H1 (cell line): ENCODE measurements around the gene GBGT1. TPM values are rescaled to one million over a fixed set of nuclear protein-coding genes. Genes with fewer than 3 reads are reported as not detected.

ENCODE experiments used
- CTCF ChIA-PET: fragments of 300-600 bp; sonication (Branson Sonifier 250); formaldehyde crosslinking; loops from one replicate; lab custom pipeline; 2021; ENCODE audit not compliant: partially characterized antibody; lab: Charles Lee
- POLR2A ChIA-PET: fragments of 300-600 bp; sonication (Branson Sonifier 250); formaldehyde crosslinking; loops from one replicate; lab custom pipeline; 2021; ENCODE audit warnings: inconsistent platforms; ENCODE audit not compliant: partially characterized antibody; lab: Charles Lee
- DNase-seq, 2 experiments: peaks; one replicate each; pipeline versions ENCODE4 v3.0.0 to v3.0.0-alpha.2; 2010 to 2022; ENCODE audit warnings: low spot score in 2 of 2, low read depth in 1 of 2, mixed read lengths in 1 of 2
- FAIRE-seq: peaks from 2 replicates; lab custom pipeline; 2011; peaks lifted over from hg19 to GRCh38; lab: Jason Lieb, UNC
- H2AFZ ChIP-seq: 2 replicates; pipeline ENCODE4 v1.8.1; 2012; ENCODE audit warnings: low read length, inconsistent platforms
- H2AK5ac ChIP-seq: 2 replicates; pipeline ENCODE4 v1.6.1; 2013; ENCODE audit warnings: low read depth, low read length
- H2BK120ac ChIP-seq: replicated peaks from 2 replicates; pipeline ENCODE3; 2013; ENCODE audit warnings: low read depth, low read length, inconsistent platforms
- H2BK12ac ChIP-seq: 2 replicates; pipeline ENCODE4 v1.6.1; 2013; ENCODE audit warnings: low read depth, low read length
- H2BK15ac ChIP-seq: 2 replicates; pipeline ENCODE4 v1.6.1; 2013; ENCODE audit warnings: low read length
- H2BK20ac ChIP-seq: 2 replicates; pipeline ENCODE4 v1.6.1; 2013; ENCODE audit warnings: low read length
- H2BK5ac ChIP-seq: 2 replicates; pipeline ENCODE4 v1.6.1; 2013; ENCODE audit warnings: low read depth, low read length
- H3K14ac ChIP-seq: 2 replicates; pipeline ENCODE4 v1.6.1; 2013; ENCODE audit warnings: inconsistent platforms; ENCODE audit not compliant: insufficient read length
- H3K18ac ChIP-seq: 2 replicates; pipeline ENCODE4 v1.6.1; 2013; ENCODE audit warnings: low read length; ENCODE audit errors: extremely low read depth
- H3K23ac ChIP-seq: 2 replicates; pipeline ENCODE4 v1.6.1; 2013; ENCODE audit warnings: inconsistent platforms; ENCODE audit not compliant: insufficient read length
- H3K23me2 ChIP-seq: 2 replicates; pipeline ENCODE4 v1.6.1; 2013; ENCODE audit warnings: low read depth, low read length
- H3K27ac ChIP-seq: 2 replicates; pipeline ENCODE4 v1.6.1; 2011; ENCODE audit warnings: low read depth, low read length, inconsistent platforms
- H3K27me3 ChIP-seq, 4 experiments: replicated peaks in 1 of 4; 1 replicate in 1 of 4; 2 replicates in 3 of 4; pipeline versions ENCODE4 v1.6.1 to v1.8.1; 2011 to 2013; ENCODE audit warnings: low read length in 3 of 4, mild to moderate bottlenecking in 3 of 4, inconsistent platforms in 2 of 4, mixed read lengths in 2 of 4, moderate library complexity in 1 of 4; ENCODE audit not compliant: control insufficient read depth in 3 of 4, insufficient read depth in 3 of 4; ENCODE audit errors: extremely low read depth in 1 of 4
- H3K36me3 ChIP-seq, 4 experiments: 2 replicates each; pipeline versions ENCODE4 v1.6.1 to v1.8.1; 2011 to 2013; ENCODE audit warnings: mild to moderate bottlenecking in 4 of 4, low read length in 3 of 4, moderate library complexity in 2 of 4, control low read depth in 1 of 4, inconsistent platforms in 1 of 4; ENCODE audit not compliant: insufficient read depth in 4 of 4, control insufficient read depth in 2 of 4
- H3K4ac ChIP-seq: replicated peaks from 2 replicates; pipeline ENCODE3; 2013; ENCODE audit warnings: low read length, low read depth, mixed read lengths, inconsistent platforms; ENCODE audit not compliant: insufficient read length
- H3K4me1 ChIP-seq, 4 experiments: replicated peaks in 1 of 4; 1 replicate in 1 of 4; 2 replicates in 3 of 4; pipeline versions ENCODE4 v1.6.1 to v1.8.1; 2011 to 2013; ENCODE audit warnings: low read length in 3 of 4, inconsistent platforms in 2 of 4, mixed read lengths in 1 of 4; ENCODE audit not compliant: insufficient read depth in 4 of 4, control insufficient read depth in 3 of 4
- H3K4me2 ChIP-seq, 2 experiments: 2 replicates each; pipeline versions ENCODE4 v1.6.1 to v1.8.1; 2011 to 2013; ENCODE audit warnings: low read depth in 2 of 2, low read length in 2 of 2, control low read depth in 1 of 2, inconsistent platforms in 1 of 2, mild to moderate bottlenecking in 1 of 2; ENCODE audit not compliant: insufficient read depth in 1 of 2
- H3K4me3 ChIP-seq, 4 experiments: fragments of 200-600, 300-600 bp in 1 of 4; sonication (generic), shearing (Covaris generic), sonication (Bioruptor Twin) in 1 of 4; 2 replicates each; pipeline versions ENCODE4 v1.5.1 to v1.8.1; 2011 to 2016; ENCODE audit warnings: low read length in 4 of 4, low read depth in 3 of 4, control low read depth in 2 of 4, inconsistent platforms in 2 of 4, mild to moderate bottlenecking in 2 of 4, mixed read lengths in 1 of 4, moderate library complexity in 1 of 4; ENCODE audit not compliant: insufficient read depth in 2 of 4; ENCODE audit errors: extremely low read depth in 1 of 4
- H3K56ac ChIP-seq: replicated peaks from 2 replicates; pipeline ENCODE3; 2013; ENCODE audit warnings: low read depth, mild to moderate bottlenecking, mixed read lengths, low read length, inconsistent platforms; ENCODE audit not compliant: insufficient read length
- H3K79me1 ChIP-seq: 2 replicates; pipeline ENCODE4 v1.6.1; 2013; ENCODE audit warnings: low read depth, low read length, control low read depth
- H3K79me2 ChIP-seq, 2 experiments: 2 replicates each; pipeline versions ENCODE4 v1.6.1 to v1.8.1; 2012 to 2013; ENCODE audit warnings: low read length in 2 of 2, mild to moderate bottlenecking in 2 of 2, inconsistent platforms in 1 of 2; ENCODE audit not compliant: insufficient read depth in 2 of 2, control insufficient read depth in 1 of 2
- H3K9ac ChIP-seq, 4 experiments: replicated peaks in 1 of 4; 1 replicate in 1 of 4; 2 replicates in 3 of 4; pipeline versions ENCODE4 v1.6.1 to v1.8.1; 2011 to 2013; ENCODE audit warnings: low read depth in 3 of 4, low read length in 3 of 4, control low read depth in 2 of 4, mild to moderate bottlenecking in 2 of 4, moderate library complexity in 2 of 4, inconsistent platforms in 1 of 4; ENCODE audit errors: extremely low read depth in 1 of 4
- H3K9me3 ChIP-seq, 2 experiments: 2 replicates each; pipeline versions ENCODE4 v1.6.1 to v1.8.1; 2012 to 2013; ENCODE audit warnings: mild to moderate bottlenecking in 2 of 2, moderate library complexity in 2 of 2, control low read depth in 1 of 2, inconsistent platforms in 1 of 2, low read depth in 1 of 2, low read length in 1 of 2, mixed read lengths in 1 of 2; ENCODE audit not compliant: insufficient read depth in 2 of 2
- H4K20me1 ChIP-seq, 2 experiments: replicated peaks in 1 of 2; 2 replicates each; pipeline versions ENCODE3 to v1.8.1; 2011 to 2013; ENCODE audit warnings: inconsistent platforms in 2 of 2, low read length in 2 of 2, mild to moderate bottlenecking in 1 of 2; ENCODE audit not compliant: insufficient read depth in 2 of 2, control insufficient read depth in 1 of 2
- H4K5ac ChIP-seq: 2 replicates; pipeline ENCODE4 v1.6.1; 2013; ENCODE audit warnings: low read length, low read depth, mixed read lengths, inconsistent platforms; ENCODE audit not compliant: insufficient read length
- H4K8ac ChIP-seq: 2 replicates; pipeline ENCODE4 v1.8.0; 2013; ENCODE audit warnings: mild to moderate bottlenecking, moderate library complexity, low read length, inconsistent platforms; ENCODE audit not compliant: insufficient read depth; ENCODE audit errors: extremely low read depth
- H4K91ac ChIP-seq: replicated peaks from 2 replicates; pipeline ENCODE3; 2013; ENCODE audit warnings: low read length, mixed read lengths, inconsistent platforms; ENCODE audit not compliant: insufficient read length
- ASH2L ChIP-seq: fragments of 200-600, 300-600 bp; sonication (generic); IDR thresholded peaks from one replicate; pipeline ENCODE4 v1.7.1; 2017; ENCODE audit warnings: low read length
- BRCA1 ChIP-seq: IDR thresholded peaks from 2 replicates; pipeline ENCODE4 v1.6.1; 2012; ENCODE audit warnings: low read depth, low read length, improper control_type of control experiment
- CEBPB ChIP-seq: IDR thresholded peaks from 2 replicates; pipeline ENCODE4 v1.6.1; 2012; ENCODE audit warnings: low read depth, low read length
- CHD2 ChIP-seq: IDR thresholded peaks from 2 replicates; pipeline ENCODE4 v1.6.1; 2012; ENCODE audit warnings: low read length, improper control_type of control experiment
- CREB1 ChIP-seq: IDR thresholded peaks from 2 replicates; pipeline ENCODE4 v1.6.1; 2012; ENCODE audit warnings: inconsistent platforms
- EGR1 ChIP-seq: IDR thresholded peaks from 2 replicates; pipeline ENCODE4 v1.6.1; 2011; ENCODE audit warnings: low read depth, low read length, borderline replicate concordance
- FOSL1 ChIP-seq: IDR thresholded peaks from 2 replicates; pipeline ENCODE4 v1.6.1; 2011; ENCODE audit warnings: mild to moderate bottlenecking, low read depth, low read length, moderate library complexity; ENCODE audit not compliant: insufficient read depth
- HDAC2 ChIP-seq, 2 experiments: fragments of 300-600 bp in 1 of 2; sonication (generic) in 1 of 2; IDR thresholded peaks; 2 replicates each; pipeline ENCODE4 v1.6.1; 2011 to 2012; ENCODE audit warnings: low read depth in 2 of 2, low read length in 2 of 2, mild to moderate bottlenecking in 2 of 2, moderate library complexity in 2 of 2, borderline replicate concordance in 1 of 2, inconsistent platforms in 1 of 2
- HDAC6 ChIP-seq: IDR thresholded peaks from one replicate; pipeline ENCODE4 v1.7.1; 2012; ENCODE audit warnings: low read depth, mild to moderate bottlenecking, inconsistent platforms, low read length, moderate library complexity
- MAX ChIP-seq: IDR thresholded peaks from 2 replicates; pipeline ENCODE4 v1.6.1; 2012; ENCODE audit warnings: inconsistent platforms
- SIX5 ChIP-seq: IDR thresholded peaks from 2 replicates; pipeline ENCODE4 v1.6.1; 2011; ENCODE audit warnings: mild to moderate bottlenecking, low read depth, low read length
- SP1 ChIP-seq: IDR thresholded peaks from 2 replicates; pipeline ENCODE4 v1.6.1; 2011; ENCODE audit warnings: low read depth, low read length
- SP2 ChIP-seq: IDR thresholded peaks from 2 replicates; pipeline ENCODE4 v1.6.1; 2012; ENCODE audit warnings: mild to moderate bottlenecking, low read length, inconsistent platforms
- TBP ChIP-seq: IDR thresholded peaks from 2 replicates; pipeline ENCODE4 v1.6.1; 2011; ENCODE audit warnings: low read depth, low read length, improper control_type of control experiment
- ZNF274 ChIP-seq: IDR thresholded peaks from 2 replicates; pipeline ENCODE4 v1.7.0; 2012; ENCODE audit warnings: low read length, borderline replicate concordance; ENCODE audit errors: extremely low read depth
- WGBS, 2 experiments: shearing (Covaris generic) in 1 of 2; methylation state at CpG; one replicate each; pipeline versions ENCODE4 v1.1.6 to v1.1.7; 2013 to 2015; ENCODE audit warnings: low lambda C conversion rate in 2 of 2, mixed read lengths in 2 of 2, inconsistent platforms in 1 of 2, low coverage in 1 of 2, missing lambda C conversion rate in 1 of 2; ENCODE audit not compliant: insufficient replicate concordance in 2 of 2, insufficient coverage in 1 of 2, insufficient read length in 1 of 2; ENCODE audit errors: extremely low coverage in 1 of 2, missing lambda C conversion rate in 1 of 2; 5-methylcytosine and 5-hydroxymethylcytosine counted together
- polyA plus RNA-seq, 7 experiments: library from polyadenylated mRNA; depleted of rRNA in 3 of 7; stranded (reverse) in 5 of 7; unstranded in 2 of 7; fragments of >200 nt in 5 of 7; fragments of 200-250 nt in 2 of 7; gene quantifications; 1 replicate in 5 of 7; 2 replicates in 1 of 7; 4 replicates in 1 of 7; pipeline versions ENCODE4 v1.2.1 to v1.2.3, GENCODE V29; 2011 to 2013; ENCODE audit warnings: missing spikeins in 2 of 7, mixed read lengths in 2 of 7
- total RNA-seq: library from RNA; stranded (reverse); fragmentation: NEBNext Ultra II Directional; extraction: Animal tissue kit (Norgen Biotek cat#: 25700); gene quantifications from 2 replicates; pipeline ENCODE4 v1.2.1, GENCODE V29; 2021

The GBGT1 gene
- total and polyA plus RNA-seq, 2 of the 8 experiments (the other 6 are each of a cell fraction or from before 2014, with no cell fraction given), result 7.1 to 9.7 TPM

- Histone ChIP-seq H2BK15ac (no peak overlapping the region), H3K79me2 (no peaks in the 10 kb centered on the region), H3K9me3 (no peaks in the 10 kb centered on the region), H3K27ac (no peak overlapping the region), H3K23me2 (peaks cover 8% of the 10 kb centered on the region; the same call in 1 of the 2 replicates), H3K14ac (no peak overlapping the region), H3K27me3 (peaks cover 0 to 48% (median 31%) of the 10 kb centered on the region in 4 experiments; a peak in 5 of 7 replicates), H4K8ac (no peak overlapping the region), H2BK12ac (no peak overlapping the region), H2AK5ac (no peak overlapping the region), H3K18ac (no peak overlapping the region), H3K36me3 (no peaks in the 10 kb centered on the region), H3K4me2 (no peak overlapping the region), H4K91ac (no peak overlapping the region), H3K4ac (no peak overlapping the region), H2BK20ac (no peak overlapping the region), H4K20me1 (peaks cover 39 to 49% of the 10 kb centered on the region in 2 experiments), H2BK5ac (no peak overlapping the region), H4K5ac (no peak overlapping the region), H3K4me1 (peaks cover 0 to 15% (median 8%) of the 10 kb centered on the region in 4 experiments; a peak in 6 of 7 replicates), H2AFZ (no peak overlapping the region), H3K79me1 (no peaks in the 10 kb centered on the region), H3K9ac (no peak overlapping the region), H2BK120ac (no peak overlapping the region), H3K56ac (no peak overlapping the region), H3K23ac (no peak overlapping the region), H3K4me3 (no peak overlapping the region)
- WGBS, 2 experiments, result 84% methylated on average over 3 of the region's 3 CpGs; no CpG with 5 or more reads in 1 of the 2 experiments
- FAIRE-seq (no peak), DNase-seq (no peak)
- ChIA-PET POLR2A (interaction anchor here (1.1 to 3.4 kb wide), 3 partner anchors 22 to 30 kb away, joined by 3 to 13 read pairs (median 3); no protein-coding TSS in a partner anchor), CTCF (interaction anchor here (0.6 to 19.3 kb wide), 11 partner anchors 8 to 670 kb away, joined by 3 to 337 read pairs (median 4); no protein-coding TSS in a partner anchor)
- TF ChIP-seq TBP, result no peak
- no peak for TF ChIP-seq ZNF274
- no peak for TF ChIP-seq SIX5
- no peak for TF ChIP-seq SP2
- no peak for TF ChIP-seq HDAC6
- no peak for TF ChIP-seq HDAC2 (IDR thresholded peaks at IDR 0.05; ENCODE audit: borderline replicate concordance in 1 of 2, low read depth in 2 of 2, low read length in 2 of 2)
- TF ChIP-seq CHD2, result no peak
- TF ChIP-seq CREB1, result no peak
- no peak for TF ChIP-seq EGR1
- TF ChIP-seq BRCA1, result no peak
- TF ChIP-seq ASH2L, result no peak
- no peak for TF ChIP-seq SP1
- TF ChIP-seq MAX, result no peak
- TF ChIP-seq FOSL1, result no peak
- no peak for TF ChIP-seq CEBPB
These were observed 45.6 kb downstream of the GBGT1 start for GRCh38 chr9:133118179-133118520.
